ELF-1 (cell line): Measurements from ENCODE around the gene PKD1.

Experiments
- DNase-seq: peaks from one replicate; pipeline ENCODE4 v3.0.0-alpha.2; 2016; ENCODE audit warnings: low read depth, low spot score

The PKD1 gene

DNA sequence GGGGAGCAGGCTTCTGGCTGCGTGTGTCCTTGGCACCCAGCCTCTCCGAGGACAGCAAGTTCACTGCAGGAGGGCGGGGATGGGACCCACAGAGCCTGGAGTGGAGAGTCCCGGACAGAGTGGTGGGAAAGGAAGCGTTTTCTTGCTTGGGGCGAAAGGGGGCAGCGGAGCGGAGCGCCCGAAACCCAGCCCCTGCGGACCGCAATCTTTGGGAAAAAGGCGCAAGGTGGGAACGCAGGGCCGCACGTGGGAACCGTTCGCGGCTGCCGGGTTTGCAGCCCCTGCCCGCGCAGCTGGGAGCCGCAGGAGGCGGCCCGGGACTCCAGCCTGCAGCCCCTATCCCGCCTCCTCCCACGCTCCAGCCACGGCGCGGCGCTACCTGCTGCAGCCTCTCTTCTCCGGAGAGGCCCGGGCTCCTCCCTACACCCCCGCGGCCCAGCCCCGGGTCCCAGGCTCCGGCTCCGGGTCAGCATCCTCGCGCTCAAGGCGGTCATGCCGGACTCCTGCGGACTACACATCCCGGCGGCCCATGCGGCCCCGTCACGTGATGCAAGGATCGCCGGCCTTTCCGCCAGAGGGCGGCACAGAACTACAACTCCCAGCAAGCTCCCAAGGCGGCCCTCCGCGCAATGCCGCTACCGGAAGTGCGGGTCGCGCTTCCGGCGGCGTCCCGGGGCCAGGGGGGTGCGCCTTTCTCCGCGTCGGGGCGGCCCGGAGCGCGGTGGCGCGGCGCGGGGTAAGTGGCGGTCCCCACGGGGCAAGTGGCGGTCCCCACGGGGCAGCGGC, 88.2 kb downstream of the PKD1 start, which contains the start of the genes NTHL1 and TSC2:
TSS of gene NTHL1 (minus strand) at position 505 of the 786 bp plus-strand sequence. CDS start at position 494, 11 bp downstream.
TSS of gene TSC2 (plus strand) at position 656 of the 786 bp plus-strand sequence. CDS start 631 bp downstream, outside the sequence.
- peak; percentile 99 for DNase-seq

- DNase-seq: no peak
Measured at GRCh38 chr16:2046893-2047329, 88.8 kb downstream of the PKD1 start.

GRCh38 chr16:2045965-2046892, 89.5 kb downstream of the PKD1 start:
- no peak for DNase-seq

- no peak for DNase-seq
Measured at GRCh38 chr16:2044541-2044940, 91.2 kb downstream of the PKD1 start.

DNA sequence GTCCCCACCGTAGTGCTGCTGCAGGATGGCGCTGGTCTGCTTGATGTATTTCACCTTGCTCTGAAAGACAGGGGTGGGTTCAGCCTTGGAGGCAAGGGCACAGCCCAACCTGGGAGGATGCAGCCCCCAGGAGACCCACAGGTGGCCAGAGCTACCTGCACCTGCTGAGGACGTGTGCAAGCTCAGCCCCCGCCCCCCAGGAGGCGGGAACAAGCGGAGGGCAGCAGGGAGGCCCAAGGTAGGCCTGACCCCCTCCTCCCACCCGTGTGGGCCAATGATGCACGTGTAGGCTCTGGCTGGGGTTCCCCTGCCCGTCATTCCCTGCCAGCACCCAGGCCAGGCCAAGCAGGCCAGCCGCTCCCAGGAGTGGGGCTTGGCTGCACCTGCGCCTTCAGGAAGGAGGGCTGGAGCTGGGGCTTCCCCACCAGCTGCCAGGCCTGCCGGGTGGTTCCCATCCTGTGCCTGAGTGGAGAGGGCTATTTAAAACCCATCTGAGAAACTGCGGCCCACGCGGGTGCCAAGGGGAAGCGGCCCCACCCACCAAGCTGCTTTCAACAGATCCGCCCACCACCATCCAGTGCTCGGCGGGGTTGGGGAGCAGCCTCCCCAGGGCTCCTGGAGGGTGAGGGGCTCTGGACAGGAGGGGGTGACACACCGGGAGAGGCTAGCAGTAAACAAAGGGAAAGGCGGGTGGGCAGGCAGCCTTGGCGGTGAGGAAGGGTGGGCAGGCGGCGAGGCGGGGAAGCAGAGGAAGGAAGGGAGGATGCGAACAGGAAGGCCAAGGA, 91.8 kb downstream of the PKD1 start:
- DNase-seq: no peak

DNA sequence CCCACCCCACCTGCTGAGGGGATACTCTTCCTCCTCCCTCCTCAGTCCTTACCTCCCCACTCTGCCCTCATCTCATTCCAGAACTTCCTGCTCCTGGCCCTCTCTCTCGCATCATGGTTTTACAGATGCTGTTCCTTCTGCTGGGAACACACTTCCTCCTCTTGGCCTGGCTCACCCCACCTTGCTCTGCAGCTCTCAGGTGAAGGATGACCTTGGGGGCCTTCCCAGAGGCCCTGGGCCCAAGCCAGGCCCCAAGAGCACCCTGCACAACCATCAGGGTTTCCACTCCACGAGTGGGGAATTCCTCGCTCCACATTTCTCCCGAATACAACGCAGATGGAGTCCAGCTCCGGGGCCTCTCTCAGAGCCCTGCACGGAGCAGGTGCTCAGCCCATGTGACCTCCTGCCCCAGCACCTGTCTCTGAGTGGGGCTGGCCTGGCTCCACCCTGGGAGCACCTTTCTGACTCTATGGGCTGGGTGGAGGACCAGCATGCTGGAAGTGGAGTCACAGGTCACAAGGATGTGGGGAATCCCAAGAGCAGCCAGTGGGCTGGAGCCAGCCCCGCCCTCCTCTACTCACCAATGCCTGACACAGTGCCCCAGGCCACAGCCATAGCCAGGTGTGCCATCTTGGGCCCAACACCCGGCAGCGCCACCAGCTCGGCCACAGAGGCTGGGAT, 92.6 kb downstream of the PKD1 start:
- no peak for DNase-seq

- DNase-seq: no peak
Measured at GRCh38 chr16:2042171-2042985, 93.3 kb downstream of the PKD1 start.

GRCh38 chr16:2040787-2041522, 94.7 kb downstream of the PKD1 start:
- no peak for DNase-seq

GRCh38 chr16:2040041-2040786, 95.5 kb downstream of the PKD1 start:
- no peak for DNase-seq

DNA sequence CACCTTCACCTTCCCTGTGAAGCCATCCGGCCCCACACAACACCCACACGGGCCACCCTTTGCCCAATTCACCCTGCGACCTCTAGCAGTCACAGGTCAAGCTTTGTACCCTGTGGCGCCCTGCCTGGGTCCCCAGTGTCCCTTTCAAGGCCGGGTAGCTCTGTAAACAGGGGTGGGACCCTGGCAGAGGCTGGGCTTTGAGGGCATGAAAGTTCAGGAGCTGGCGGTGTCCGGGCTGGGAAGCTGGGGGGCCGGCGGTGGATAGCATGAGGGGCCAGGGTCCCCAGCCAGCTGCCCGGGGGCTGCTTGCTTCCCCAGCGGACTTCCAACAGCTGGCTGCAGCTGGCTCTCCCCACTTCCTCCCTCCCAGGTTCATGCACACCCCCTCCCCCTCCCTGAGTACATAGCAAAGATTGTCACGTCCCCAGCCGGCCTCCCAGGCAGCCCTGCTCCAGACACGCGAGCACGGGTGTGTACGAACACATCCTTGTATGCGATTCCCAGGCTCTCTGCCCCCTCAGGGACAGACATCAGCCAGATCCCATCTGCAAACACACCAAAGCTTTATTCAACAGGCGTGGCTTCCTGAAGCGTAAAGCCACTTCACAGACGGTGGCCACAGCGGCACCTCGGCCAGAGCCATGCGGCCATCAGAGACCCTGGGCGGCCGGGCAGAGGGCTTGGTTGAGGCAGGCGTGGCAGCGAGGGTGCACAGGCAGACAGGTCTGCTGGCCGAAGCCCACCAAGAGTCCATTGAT, 96.2 kb downstream of the PKD1 start:
- DNase-seq: no peak
